AG10803 (cell line): ENCODE results near the gene SRGAP3.

Experiments
- DNase-seq: peaks from one replicate; pipeline ENCODE4 v3.0.0; 2010; ENCODE audit warnings: low read depth
- H3K4me3 ChIP-seq: 2 replicates; pipeline ENCODE4 v1.5.1; 2011; ENCODE audit warnings: mild to moderate bottlenecking, low read length, control low read depth
- CTCF ChIP-seq: conservative IDR thresholded peaks from 2 replicates; pipeline ENCODE4 v1.5.1; 2011; ENCODE audit warnings: mild to moderate bottlenecking, low read length, control low read depth, inconsistent platforms

SRGAP3 gene

GRCh38 chr3:9211155-9211950 lies 38.1 kb downstream of the SRGAP3 start:
- peak; percentile 87 for DNase-seq
- no peak for TF ChIP-seq CTCF
- no peak overlapping the region for H3K4me3 ChIP-seq

- no peak for DNase-seq
- H3K4me3 ChIP-seq, result no peak overlapping the region
- TF ChIP-seq CTCF, result no peak
Measured at GRCh38 chr3:9209777-9210176, 39.7 kb downstream of the SRGAP3 start.

- no peak for TF ChIP-seq CTCF
- H3K4me3 ChIP-seq, result no peak overlapping the region
- no peak for DNase-seq
Measured at GRCh38 chr3:9208605-9209152, 40.8 kb downstream of the SRGAP3 start.

GRCh38 chr3:9207116-9207763 lies 42.2 kb downstream of the SRGAP3 start:
- DNase-seq, result no peak
- no peak overlapping the region for H3K4me3 ChIP-seq
- no peak for TF ChIP-seq CTCF

GRCh38 chr3:9206287-9206686 lies 43.2 kb downstream of the SRGAP3 start:
- H3K4me3 ChIP-seq, result no peak overlapping the region
- no peak for TF ChIP-seq CTCF
- no peak for DNase-seq

GRCh38 chr3:9205345-9206143 lies 43.9 kb downstream of the SRGAP3 start:
- DNase-seq, result no peak
- TF ChIP-seq CTCF, result no peak
- no peak overlapping the region for H3K4me3 ChIP-seq
